Right hindlimb (tissue), 1 donor: Measurements from ENCODE around the gene EFR3B.
"Not testable (repeated sequence)": the region's sequence is repeated elsewhere in the genome, so short reads cannot be mapped to it uniquely, and the experiment has no call there.

Experiments
- DNase-seq: peaks from one replicate; pipeline ENCODE4 v3.0.0-alpha.2; 2018

EFR3B gene

GRCh38 chr2:25074826-25075225 lies 33.0 kb downstream of the EFR3B start:
- no peak for DNase-seq

- DNase-seq, result no peak
Measured at GRCh38 chr2:25076749-25077148, 34.9 kb downstream of the EFR3B start.

GRCh38 chr2:25077789-25078169 lies 35.9 kb downstream of the EFR3B start:
- DNase-seq, result no peak

GRCh38 chr2:25078170-25079049 lies 36.5 kb downstream of the EFR3B start:
- DNase-seq, result no peak

GRCh38 chr2:25079050-25079635 lies 37.3 kb downstream of the EFR3B start:
- no peak for DNase-seq

GRCh38 chr2:25081237-25081790 lies 39.4 kb downstream of the EFR3B start:
- DNase-seq, result no peak

- no peak for DNase-seq
Measured at GRCh38 chr2:25082002-25082622, 40.2 kb downstream of the EFR3B start.

GRCh38 chr2:25085761-25086560 lies 44.1 kb downstream of the EFR3B start:
- DNase-seq, result no peak

- DNase-seq, result no peak
Measured at GRCh38 chr2:25088817-25089516, 47.1 kb downstream of the EFR3B start.

- no peak for DNase-seq
Measured at GRCh38 chr2:25089605-25090315, 47.9 kb downstream of the EFR3B start.

- DNase-seq, result no peak
Measured at GRCh38 chr2:25090801-25091200, 48.9 kb downstream of the EFR3B start.

- no peak for DNase-seq
Measured at GRCh38 chr2:25091265-25091664, 49.4 kb downstream of the EFR3B start.

GRCh38 chr2:25098056-25098455 lies 56.2 kb downstream of the EFR3B start:
- DNase-seq, result no peak

- DNase-seq, result peak; percentile 53
Measured at GRCh38 chr2:25098670-25099486, 57.0 kb downstream of the EFR3B start.

GRCh38 chr2:25102352-25102751 lies 60.5 kb downstream of the EFR3B start:
- DNase-seq, result not testable (repeated sequence)

GRCh38 chr2:25103287-25103871 lies 61.5 kb downstream of the EFR3B start:
- DNase-seq, result no peak

- DNase-seq, result no peak
Measured at GRCh38 chr2:25104736-25105135, 62.9 kb downstream of the EFR3B start.

GRCh38 chr2:25105336-25106085 lies 63.6 kb downstream of the EFR3B start:
- DNase-seq, result no peak

GRCh38 chr2:25109822-25110221 lies 67.9 kb downstream of the EFR3B start:
- no peak for DNase-seq
